HG02973 (cell line): ENCODE data around the gene KRTAP5-7.
"Not testable (repeated sequence)": the region's sequence is repeated elsewhere in the genome, so short reads cannot be mapped to it uniquely, and the experiment has no call there.

Experiments used
- ATAC-seq: cut with Tn5 transposase; IDR thresholded peaks from one replicate; pipeline ENCODE4 v1.9.1; 2021; ENCODE audit warnings: moderate library complexity; ENCODE audit not compliant: unreplicated experiment

KRTAP5-7 gene

DNA sequence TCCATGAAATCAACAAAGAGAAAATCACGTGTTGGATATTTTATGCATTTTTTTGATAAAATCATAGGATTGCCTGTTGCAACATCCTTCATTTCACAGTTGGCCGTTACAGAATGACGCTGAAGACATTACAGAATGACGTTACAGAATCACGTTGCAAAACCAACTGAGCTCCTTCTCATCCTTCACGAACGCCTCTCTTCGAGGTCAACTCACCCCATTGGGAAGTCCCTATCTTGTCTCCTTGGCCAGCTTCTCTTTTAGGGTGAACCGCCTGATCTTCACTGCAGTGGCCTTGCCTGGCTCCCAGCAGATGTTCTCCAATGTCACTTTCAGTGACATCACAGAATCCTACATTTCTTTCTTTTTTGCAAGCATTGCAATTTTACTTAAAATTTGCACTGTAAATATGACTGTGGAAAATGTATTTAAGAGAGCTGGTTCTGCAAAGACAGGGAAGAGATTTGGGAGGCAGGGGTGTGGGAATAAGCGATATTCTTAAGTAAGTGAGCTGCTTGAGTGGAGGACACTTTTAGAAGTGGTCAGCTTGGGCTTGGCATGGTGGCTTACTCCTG is 5.1 kb downstream of the KRTAP5-7 start:
- ATAC-seq: no peak

- not testable (repeated sequence) for ATAC-seq
Measured at GRCh38 chr11:71534711-71535608, 7.9 kb downstream of the KRTAP5-7 start.

DNA sequence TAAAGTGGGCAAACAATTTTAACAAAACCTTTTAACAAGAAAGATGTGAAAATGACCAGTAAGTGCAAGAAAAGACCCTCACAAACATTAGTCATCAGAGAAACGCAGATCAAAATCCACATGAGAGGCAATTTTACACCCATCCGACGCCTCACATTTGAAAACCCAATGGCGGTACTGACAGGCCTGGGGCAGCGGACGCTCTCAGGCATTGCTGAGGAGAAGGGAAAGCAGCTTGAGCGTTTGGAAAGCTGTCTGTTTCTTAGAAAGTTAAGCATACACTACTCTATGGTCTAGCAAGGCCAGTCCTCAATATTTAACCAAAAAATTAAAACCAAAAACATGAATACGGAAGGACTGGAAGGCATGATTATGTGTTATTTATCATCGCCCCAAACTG is 8.8 kb downstream of the KRTAP5-7 start:
- ATAC-seq: no peak

GRCh38 chr11:71537537-71537936 is 10.5 kb downstream of the KRTAP5-7 start:
- ATAC-seq: no peak

DNA sequence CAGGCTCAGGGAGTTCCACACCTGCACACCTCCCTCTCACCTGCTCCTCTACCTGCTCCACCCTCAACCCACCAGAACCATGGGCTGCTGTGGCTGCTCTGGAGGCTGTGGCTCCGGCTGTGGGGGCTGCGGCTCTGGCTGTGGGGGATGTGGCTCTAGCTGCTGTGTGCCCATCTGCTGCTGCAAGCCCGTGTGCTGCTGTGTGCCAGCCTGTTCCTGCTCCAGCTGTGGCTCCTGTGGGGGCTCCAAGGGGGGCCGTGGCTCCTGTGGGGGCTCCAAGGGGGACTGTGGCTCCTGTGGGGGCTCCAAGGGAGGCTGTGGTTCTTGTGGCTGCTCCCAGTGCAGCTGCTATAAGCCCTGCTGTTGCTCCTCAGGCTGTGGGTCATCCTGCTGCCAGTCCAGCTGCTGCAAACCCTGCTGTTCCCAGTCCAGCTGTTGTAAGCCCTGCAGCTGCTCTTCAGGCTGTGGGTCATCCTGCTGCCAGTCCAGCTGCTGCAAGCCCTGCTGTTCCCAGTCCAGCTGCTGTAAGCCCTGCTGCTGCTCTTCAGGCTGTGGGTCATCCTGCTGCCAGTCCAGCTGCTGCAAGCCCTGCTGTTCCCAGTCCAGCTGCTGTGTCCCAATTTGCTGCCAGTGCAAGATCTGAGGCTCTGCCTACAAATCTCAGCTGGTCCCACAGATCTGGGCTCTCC is 11.1 kb downstream of the KRTAP5-7 start, which contains the start of gene KRTAP5-8:
KRTAP5-8 (plus strand) TSS at position 49 of the 689 bp plus-strand sequence; CDS start at position 80, 31 bp downstream.
- ATAC-seq: not testable (repeated sequence)

- no peak for ATAC-seq
Measured at GRCh38 chr11:71538666-71538990, 11.6 kb downstream of the KRTAP5-7 start.

DNA sequence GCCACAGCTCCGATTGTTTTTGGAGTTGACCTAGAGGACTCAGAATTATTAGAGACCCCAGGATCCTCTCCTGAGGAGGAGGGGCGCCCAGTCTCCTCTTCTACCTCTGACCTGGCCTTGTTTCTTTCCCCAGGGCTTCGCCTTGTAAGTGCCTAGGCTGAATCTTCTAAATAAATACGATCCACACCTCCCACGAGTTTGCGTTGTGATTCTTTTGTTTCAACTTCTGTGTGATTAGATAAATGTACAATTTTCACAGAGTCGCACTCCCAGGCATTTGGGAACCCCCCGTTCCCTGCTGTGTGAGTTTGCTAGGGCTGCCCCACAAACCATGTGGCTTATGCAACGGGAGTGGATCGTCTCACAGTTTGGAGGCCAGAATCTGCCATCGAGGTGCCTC is 11.9 kb downstream of the KRTAP5-7 start:
- ATAC-seq: no peak

DNA sequence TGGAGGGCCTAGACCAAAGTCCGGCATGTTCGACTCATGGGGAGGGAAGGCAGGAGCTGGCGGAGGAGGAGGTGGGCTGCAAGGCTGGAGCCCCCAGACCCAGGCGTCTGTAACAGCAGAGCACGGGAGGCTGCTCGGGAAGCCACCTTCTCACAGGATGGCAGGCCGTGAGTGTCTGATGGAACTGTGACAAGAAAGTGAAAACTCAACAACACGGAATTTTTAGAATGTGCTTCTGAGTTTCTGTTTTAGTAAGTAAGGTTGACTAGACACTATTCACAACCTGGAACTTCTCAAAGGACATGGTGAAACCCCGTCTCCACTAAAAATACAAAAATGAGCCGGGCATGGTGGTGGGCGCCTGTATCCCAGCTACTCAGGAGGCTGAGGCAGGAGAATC is 12.9 kb downstream of the KRTAP5-7 start:
- ATAC-seq: not testable (repeated sequence)

GRCh38 chr11:71540521-71541304 is 13.6 kb downstream of the KRTAP5-7 start:
- not testable (repeated sequence) for ATAC-seq

GRCh38 chr11:71542382-71542781 is 15.3 kb downstream of the KRTAP5-7 start:
- no peak for ATAC-seq

GRCh38 chr11:71542879-71543777 is 16.1 kb downstream of the KRTAP5-7 start:
- no peak for ATAC-seq

DNA sequence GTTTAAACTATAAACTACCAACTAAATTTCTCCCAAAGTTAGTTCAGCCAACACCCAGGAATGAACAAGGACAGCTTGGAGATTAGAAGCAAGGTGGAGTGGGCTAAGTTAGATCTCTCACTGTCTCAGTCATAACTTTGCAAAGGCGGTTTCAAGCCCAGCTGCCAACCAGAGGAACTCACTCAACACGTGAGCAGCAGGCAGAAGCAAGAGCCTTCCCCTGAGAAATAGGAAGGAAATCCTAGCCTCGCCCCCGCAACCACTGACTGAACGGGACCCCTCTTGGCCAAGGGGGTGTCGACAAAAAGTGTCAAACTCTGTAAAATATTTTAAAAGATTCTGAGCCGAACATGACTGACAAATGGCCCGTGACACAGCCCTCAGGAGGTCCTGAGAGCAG is 16.8 kb downstream of the KRTAP5-7 start:
- ATAC-seq: no peak

DNA sequence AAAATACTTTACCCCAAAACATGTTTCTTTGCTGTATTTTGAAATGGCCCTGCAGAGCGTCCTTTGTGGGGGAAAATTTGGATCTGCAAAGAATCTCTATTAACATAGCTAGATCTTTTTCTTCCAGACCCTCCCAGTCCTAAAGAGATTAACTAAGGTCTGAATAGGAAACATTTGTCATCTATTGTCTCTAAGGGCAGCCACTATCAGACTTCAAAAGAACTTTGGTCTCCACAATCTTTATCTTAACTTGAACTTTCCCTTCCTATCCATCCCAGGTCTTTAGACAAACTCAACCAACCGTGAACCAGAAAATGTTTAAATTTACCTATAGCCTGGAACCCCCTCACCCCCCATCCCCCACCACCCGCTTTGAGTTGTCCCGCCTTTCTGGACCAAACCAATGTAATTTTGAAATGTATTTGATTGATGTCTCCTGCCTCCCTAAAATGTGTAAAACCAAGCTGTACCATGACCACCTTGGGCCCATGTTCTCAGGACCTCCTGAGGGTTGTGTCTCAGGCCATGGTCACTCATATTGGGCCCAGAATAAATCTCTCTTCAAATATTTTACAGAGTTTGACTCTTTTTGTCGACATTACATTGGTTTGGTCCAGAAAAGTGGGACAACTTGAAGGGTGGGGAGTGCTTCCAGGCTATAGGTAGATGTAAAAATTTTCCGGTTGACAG is 17.6 kb downstream of the KRTAP5-7 start:
- ATAC-seq: no peak

GRCh38 chr11:71545405-71545966 is 18.4 kb downstream of the KRTAP5-7 start:
- no peak for ATAC-seq

DNA sequence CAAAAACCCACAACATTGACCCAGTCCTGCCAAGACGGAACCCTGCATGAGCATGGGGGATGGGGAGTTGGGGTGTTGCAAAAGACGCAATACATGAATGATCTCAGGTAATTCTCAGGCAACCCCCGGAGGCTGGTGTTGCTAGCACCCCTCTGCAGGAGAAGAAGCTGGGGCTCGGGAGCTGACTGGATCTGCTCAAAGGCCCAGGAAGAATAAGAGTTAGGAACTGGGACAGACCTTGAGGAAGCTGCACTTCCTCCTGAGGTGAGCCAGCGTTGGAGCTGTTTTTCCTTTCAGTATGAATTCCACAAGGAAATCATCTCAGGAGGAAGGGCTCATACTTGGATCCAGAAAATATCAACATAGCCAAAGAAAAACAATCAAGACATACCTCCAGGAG is 21.1 kb downstream of the KRTAP5-7 start, which contains the start of gene KRTAP5-9:
KRTAP5-9 (plus strand) TSS at position 301 of the 400 bp plus-strand sequence. CDS start 238 bp downstream, outside the sequence.
- no peak for ATAC-seq

DNA sequence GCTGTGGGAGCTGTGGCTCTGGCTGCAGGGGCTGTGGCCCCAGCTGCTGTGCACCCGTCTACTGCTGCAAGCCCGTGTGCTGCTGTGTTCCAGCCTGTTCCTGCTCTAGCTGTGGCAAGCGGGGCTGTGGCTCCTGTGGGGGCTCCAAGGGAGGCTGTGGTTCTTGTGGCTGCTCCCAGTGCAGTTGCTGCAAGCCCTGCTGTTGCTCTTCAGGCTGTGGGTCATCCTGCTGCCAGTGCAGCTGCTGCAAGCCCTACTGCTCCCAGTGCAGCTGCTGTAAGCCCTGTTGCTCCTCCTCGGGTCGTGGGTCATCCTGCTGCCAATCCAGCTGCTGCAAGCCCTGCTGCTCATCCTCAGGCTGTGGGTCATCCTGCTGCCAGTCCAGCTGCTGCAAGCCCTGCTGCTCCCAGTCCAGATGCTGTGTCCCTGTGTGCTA is 21.7 kb downstream of the KRTAP5-7 start:
- no peak for ATAC-seq

GRCh38 chr11:71551711-71552110 is 24.6 kb downstream of the KRTAP5-7 start:
- no peak for ATAC-seq

DNA sequence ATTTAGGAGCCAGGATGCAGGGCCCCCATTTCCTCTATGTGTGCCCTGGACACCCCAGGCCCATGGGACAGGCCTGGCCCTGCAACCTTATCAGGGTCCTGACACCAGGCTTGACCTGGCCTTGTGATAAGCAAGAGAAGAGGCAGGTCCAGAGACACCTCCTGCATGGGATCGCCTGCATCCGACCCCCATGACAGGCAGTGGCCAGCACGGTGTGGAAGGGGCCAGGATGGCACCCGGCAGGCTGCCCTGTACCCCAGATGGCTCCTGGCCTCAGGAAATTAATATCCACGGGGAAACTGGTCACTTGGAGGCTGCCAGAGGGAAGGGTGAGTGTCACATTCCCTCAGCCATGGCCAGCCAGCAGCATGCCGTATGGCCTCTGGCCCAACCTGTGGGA is 27.9 kb downstream of the KRTAP5-7 start:
- ATAC-seq: no peak

- no peak for ATAC-seq
Measured at GRCh38 chr11:71555508-71555907, 28.4 kb downstream of the KRTAP5-7 start.
